Smooth muscle cell (in vitro differentiated cells): ENCODE measurements around the gene SPACA7. TPM values are rescaled to one million over a fixed set of nuclear protein-coding genes. Genes with fewer than 3 reads are reported as not detected.

ENCODE experiments used
- DNase-seq: peaks from one replicate; lab custom pipeline; 2025; ENCODE audit not compliant: unreplicated experiment; lab: John Stamatoyannopoulos, UW
- H2AFZ ChIP-seq: fragments of 200-600 bp; sonication (generic); 2 replicates; pipeline ENCODE4 v1.6.0; 2016; ENCODE audit warnings: antibody characterized with exemption, low read depth, mild to moderate bottlenecking
- H3F3A ChIP-seq: fragments of 200-600 bp; sonication (generic); 2 replicates; pipeline ENCODE4 v1.6.0; 2017; ENCODE audit warnings: antibody characterized with exemption, low read depth
- H3K27ac ChIP-seq: fragments of 200-600 bp; sonication (generic); 2 replicates; pipeline ENCODE4 v1.5.1; 2016; ENCODE audit warnings: low read depth, mild to moderate bottlenecking
- H3K27me3 ChIP-seq: fragments of 200-600 bp; sonication (generic); 2 replicates; pipeline ENCODE4 v1.6.1; 2016; ENCODE audit warnings: low read depth, mild to moderate bottlenecking
- H3K36me3 ChIP-seq: fragments of 200-600 bp; sonication (generic); 2 replicates; pipeline ENCODE4 v1.5.1; 2016; ENCODE audit warnings: low read depth
- H3K4me1 ChIP-seq: fragments of 200-600 bp; sonication (generic); 2 replicates; pipeline ENCODE4 v1.5.1; 2016; ENCODE audit warnings: low read depth
- H3K4me2 ChIP-seq: fragments of 200-600 bp; sonication (generic); 2 replicates; pipeline ENCODE4 v1.6.0; 2016; ENCODE audit warnings: mild to moderate bottlenecking
- H3K4me3 ChIP-seq: fragments of 200-600 bp; sonication (generic); 2 replicates; pipeline ENCODE4 v1.5.1; 2016; ENCODE audit warnings: mild to moderate bottlenecking
- H3K79me2 ChIP-seq: fragments of 200-600 bp; sonication (generic); 2 replicates; pipeline ENCODE4 v1.6.0; 2016; ENCODE audit warnings: low read depth, mild to moderate bottlenecking
- H3K9ac ChIP-seq: fragments of 200-600 bp; sonication (generic); 2 replicates; pipeline ENCODE4 v1.6.0; 2016; ENCODE audit warnings: low read depth
- H3K9me3 ChIP-seq: fragments of 200-600 bp; sonication (generic); replicated peaks from 2 replicates; pipeline ENCODE4 v1.5.1; 2016; ENCODE audit warnings: low read depth
- H4K20me1 ChIP-seq: fragments of 200-600 bp; sonication (generic); 2 replicates; pipeline ENCODE4 v1.6.0; 2016; ENCODE audit warnings: low read depth
- WGBS: methylation state at CpG from one replicate; pipeline ENCODE4 v1.1.7; 2016; ENCODE audit warnings: low lambda C conversion rate; 5-methylcytosine and 5-hydroxymethylcytosine counted together
- polyA plus RNA-seq: library from polyadenylated mRNA; unstranded; fragments of >200 nt; fragmentation: Nextera tagmentation; extraction: Ambion mirVana; gene quantifications from 2 replicates; pipeline ENCODE4 v1.2.1, GENCODE V29; 2016
- total RNA-seq: library from RNA; depleted of rRNA; stranded (reverse); fragments of >200 nt; gene quantifications from 2 replicates; pipeline ENCODE4 v1.2.3, GENCODE V29; 2014
- TF ChIP-seq, protein P1 (sequence below): fragments of 200-600 bp; sonication (generic); IDR thresholded peaks from 2 replicates; pipeline ENCODE4 v1.5.1; 2017; ENCODE audit warnings: borderline replicate concordance, mild to moderate bottlenecking, antibody characterized with exemption; ENCODE audit not compliant: insufficient read depth, poor library complexity, severe bottlenecking

Gene SPACA7
- total and polyA plus RNA-seq, 2 experiments from 2014 or later = not detected

DNA sequence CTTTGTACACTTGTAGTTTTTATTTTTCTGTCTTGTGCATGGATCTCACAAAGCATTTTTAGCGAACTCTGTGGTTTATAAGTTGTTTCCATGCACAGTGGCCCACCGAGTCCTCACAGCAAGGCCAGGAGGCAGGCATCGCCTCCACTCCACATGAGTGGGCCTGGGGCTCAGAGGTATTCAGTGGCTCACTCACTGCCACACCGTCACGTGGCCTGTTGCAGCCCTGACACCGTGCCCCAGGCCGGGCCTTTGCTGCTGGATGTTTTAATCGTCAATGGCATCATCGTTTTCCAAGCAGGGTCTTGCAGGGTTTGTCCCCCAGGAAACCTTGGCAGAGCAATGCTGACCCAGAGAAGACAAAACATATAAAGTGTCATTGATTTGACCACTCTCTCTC lies 59.8 kb downstream of the SPACA7 start:
- Histone ChIP-seq H3K79me2 (no peaks in the 10 kb centered on the region), H3K4me1 (no peaks in the 10 kb centered on the region), H3K27me3 (no peaks in the 10 kb centered on the region), H3K36me3 (no peaks in the 10 kb centered on the region), H3K9ac (no peak overlapping the region), H2AFZ (no peak overlapping the region), H3K4me3 (no peak overlapping the region), H3K27ac (no peak overlapping the region), H3K4me2 (no peak overlapping the region), H3K9me3 (no peaks in the 10 kb centered on the region), H4K20me1 (no peaks in the 10 kb centered on the region), H3F3A (no peaks in the 10 kb centered on the region)
- 78% methylated on average over 9 of the region's 9 CpGs for WGBS
- TF ChIP-seq, protein P1, sequence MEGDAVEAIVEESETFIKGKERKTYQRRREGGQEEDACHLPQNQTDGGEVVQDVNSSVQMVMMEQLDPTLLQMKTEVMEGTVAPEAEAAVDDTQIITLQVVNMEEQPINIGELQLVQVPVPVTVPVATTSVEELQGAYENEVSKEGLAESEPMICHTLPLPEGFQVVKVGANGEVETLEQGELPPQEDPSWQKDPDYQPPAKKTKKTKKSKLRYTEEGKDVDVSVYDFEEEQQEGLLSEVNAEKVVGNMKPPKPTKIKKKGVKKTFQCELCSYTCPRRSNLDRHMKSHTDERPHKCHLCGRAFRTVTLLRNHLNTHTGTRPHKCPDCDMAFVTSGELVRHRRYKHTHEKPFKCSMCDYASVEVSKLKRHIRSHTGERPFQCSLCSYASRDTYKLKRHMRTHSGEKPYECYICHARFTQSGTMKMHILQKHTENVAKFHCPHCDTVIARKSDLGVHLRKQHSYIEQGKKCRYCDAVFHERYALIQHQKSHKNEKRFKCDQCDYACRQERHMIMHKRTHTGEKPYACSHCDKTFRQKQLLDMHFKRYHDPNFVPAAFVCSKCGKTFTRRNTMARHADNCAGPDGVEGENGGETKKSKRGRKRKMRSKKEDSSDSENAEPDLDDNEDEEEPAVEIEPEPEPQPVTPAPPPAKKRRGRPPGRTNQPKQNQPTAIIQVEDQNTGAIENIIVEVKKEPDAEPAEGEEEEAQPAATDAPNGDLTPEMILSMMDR = no peak
- DNase-seq = no peak

DNA sequence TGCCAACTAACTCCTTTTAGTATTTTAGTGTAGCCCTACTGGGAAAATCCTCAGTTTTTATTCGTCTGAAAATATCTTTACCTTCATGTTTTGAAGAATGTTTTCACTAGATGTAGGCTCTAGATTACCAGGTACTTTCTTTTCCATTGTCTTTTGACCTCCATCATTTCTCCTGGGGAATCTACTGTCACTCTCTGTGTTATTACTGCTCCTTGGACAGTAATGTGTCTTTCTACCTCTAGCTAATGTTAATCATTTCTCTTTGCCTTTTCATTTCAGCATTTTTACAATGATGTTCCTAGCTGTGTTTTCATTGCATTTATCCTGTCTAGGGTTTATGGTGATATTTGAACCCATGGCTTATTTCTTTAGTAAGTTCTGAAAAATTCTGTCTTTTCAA lies 61.9 kb downstream of the SPACA7 start:
- H3K27me3 ChIP-seq = peaks cover 7% of the 10 kb centered on the region
- H3K27ac ChIP-seq = no peak overlapping the region
- H3K4me2 ChIP-seq = no peak overlapping the region
- no peak overlapping the region for H3K9ac ChIP-seq
- no peaks in the 10 kb centered on the region for H3K36me3 ChIP-seq
- WGBS = 62% methylated on average over 1 of the region's 1 CpG
- H4K20me1 ChIP-seq = no peaks in the 10 kb centered on the region
- DNase-seq = no peak
- TF ChIP-seq, protein P1 = no peak
- no peak overlapping the region for H3K4me3 ChIP-seq
- H3F3A ChIP-seq = no peaks in the 10 kb centered on the region
- H3K9me3 ChIP-seq = no peaks in the 10 kb centered on the region
- H2AFZ ChIP-seq = no peak overlapping the region
- no peaks in the 10 kb centered on the region for H3K79me2 ChIP-seq
- no peaks in the 10 kb centered on the region for H3K4me1 ChIP-seq

DNA sequence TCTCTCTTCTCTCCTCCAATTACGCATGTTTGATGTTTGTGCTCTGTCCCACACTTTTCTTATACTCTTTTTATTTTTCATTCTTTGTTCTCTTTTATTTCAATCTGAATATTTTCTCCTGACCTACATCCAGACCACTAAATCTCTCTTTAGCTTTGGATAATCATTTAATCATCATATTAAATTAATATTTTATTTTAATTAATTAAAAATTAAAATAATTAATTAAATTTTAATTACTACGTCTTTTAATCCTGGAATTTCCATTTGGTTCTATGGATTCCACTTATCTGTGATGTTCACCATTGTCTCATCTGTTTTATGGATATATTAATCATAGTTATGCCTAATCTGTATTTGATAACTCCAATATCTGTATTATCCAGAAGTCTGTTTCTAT lies 62.4 kb downstream of the SPACA7 start:
- H3K9me3 ChIP-seq = no peaks in the 10 kb centered on the region
- no peaks in the 10 kb centered on the region for H3K36me3 ChIP-seq
- H3K27ac ChIP-seq = no peak overlapping the region
- no peaks in the 10 kb centered on the region for H4K20me1 ChIP-seq
- H2AFZ ChIP-seq = no peak overlapping the region
- TF ChIP-seq, protein P1 = no peak
- H3F3A ChIP-seq = no peaks in the 10 kb centered on the region
- no peaks in the 10 kb centered on the region for H3K79me2 ChIP-seq
- H3K4me1 ChIP-seq = no peaks in the 10 kb centered on the region
- no peak for DNase-seq
- no peak overlapping the region for H3K4me3 ChIP-seq
- H3K9ac ChIP-seq = no peak overlapping the region
- H3K4me2 ChIP-seq = no peak overlapping the region
- H3K27me3 ChIP-seq = peaks cover 11% of the 10 kb centered on the region
- whole genome bisulfite sequencing = 67% methylated on average over 2 of the region's 2 CpGs

DNA sequence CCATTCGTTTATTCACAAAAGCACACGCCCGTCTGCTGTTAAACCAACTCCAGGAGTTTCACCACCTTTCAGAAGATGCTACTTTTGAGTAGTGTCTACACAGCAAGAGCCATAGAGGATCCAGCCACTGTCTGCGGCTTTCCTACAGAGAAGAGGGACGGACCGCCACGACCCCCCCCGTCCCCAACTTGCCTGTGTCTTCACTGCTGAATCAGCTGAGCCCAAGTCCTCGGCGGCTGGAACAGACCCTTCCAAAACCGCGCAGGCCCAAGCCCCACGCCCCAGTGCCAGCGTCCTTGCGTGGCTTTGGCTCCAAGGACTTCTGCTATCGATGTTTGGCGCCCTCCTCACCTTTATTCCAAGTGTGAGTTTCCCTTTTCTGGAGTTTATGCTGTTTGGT lies 65.1 kb downstream of the SPACA7 start:
- no peaks in the 10 kb centered on the region for H3K9me3 ChIP-seq
- no peak overlapping the region for H3K27ac ChIP-seq
- no peaks in the 10 kb centered on the region for H3K4me1 ChIP-seq
- 92% methylated on average over 17 of the region's 17 CpGs for WGBS
- H3K27me3 ChIP-seq = peaks cover 22% of the 10 kb centered on the region
- DNase-seq = no peak
- H3K36me3 ChIP-seq = no peaks in the 10 kb centered on the region
- H2AFZ ChIP-seq = no peak overlapping the region
- no peaks in the 10 kb centered on the region for H3F3A ChIP-seq
- no peak overlapping the region for H3K4me3 ChIP-seq
- TF ChIP-seq, protein P1 = no peak
- H3K4me2 ChIP-seq = no peak overlapping the region
- H3K9ac ChIP-seq = no peak overlapping the region
- no peaks in the 10 kb centered on the region for H4K20me1 ChIP-seq
- H3K79me2 ChIP-seq = no peaks in the 10 kb centered on the region
